T-helper 22 cell (primary cell): ENCODE measurements around the gene TH.
A peak's percentile ranks its signal among the peaks of the same experiment; 100 is the strongest.

Experiments
- DNase-seq: peaks from one replicate; pipeline ENCODE4 v3.0.0-alpha.2; 2020; ENCODE audit warnings: low read depth

Gene TH

DNA sequence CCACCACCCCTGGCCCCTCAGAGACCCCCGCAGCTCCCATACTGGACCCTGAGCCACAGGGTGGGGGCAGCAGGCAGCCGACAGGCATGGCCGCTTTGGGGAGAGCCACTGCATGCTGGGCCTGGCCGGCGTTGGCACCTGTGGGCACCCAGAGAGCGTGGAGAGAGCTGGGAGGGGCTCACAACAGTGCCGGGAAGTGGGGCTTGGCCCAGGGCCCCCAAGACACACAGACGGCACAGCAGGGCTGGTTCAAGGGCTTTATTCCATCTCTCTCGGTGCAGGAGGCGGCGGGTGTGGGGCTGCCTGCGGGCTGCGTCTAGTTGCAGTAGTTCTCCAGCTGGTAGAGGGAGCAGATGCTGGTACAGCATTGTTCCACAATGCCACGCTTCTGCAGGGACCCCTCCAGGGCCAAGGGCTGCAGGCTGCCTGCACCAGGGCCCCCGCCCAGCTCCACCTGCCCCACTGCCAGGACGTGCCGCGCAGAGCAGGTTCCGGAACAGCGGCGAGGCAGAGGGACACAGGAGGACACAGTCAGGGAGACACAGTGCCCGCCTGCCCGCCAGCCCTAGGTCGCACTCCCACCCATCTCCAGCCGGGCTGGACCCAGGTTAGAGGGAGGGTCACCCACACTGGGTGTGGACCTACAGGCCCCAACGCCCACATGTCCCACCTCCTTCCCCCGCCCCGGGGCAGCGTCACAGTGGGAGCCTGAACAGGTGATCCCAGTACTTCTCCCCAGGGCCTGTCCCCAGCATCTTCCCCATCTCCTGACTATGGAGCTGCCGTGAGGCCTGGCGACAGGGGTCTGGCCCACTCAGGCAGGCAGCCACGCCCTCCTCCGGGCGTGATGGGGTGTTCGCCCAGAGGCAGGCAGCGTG lies 11.8 kb downstream of the TH start:
- DNase-seq, result no peak

DNA sequence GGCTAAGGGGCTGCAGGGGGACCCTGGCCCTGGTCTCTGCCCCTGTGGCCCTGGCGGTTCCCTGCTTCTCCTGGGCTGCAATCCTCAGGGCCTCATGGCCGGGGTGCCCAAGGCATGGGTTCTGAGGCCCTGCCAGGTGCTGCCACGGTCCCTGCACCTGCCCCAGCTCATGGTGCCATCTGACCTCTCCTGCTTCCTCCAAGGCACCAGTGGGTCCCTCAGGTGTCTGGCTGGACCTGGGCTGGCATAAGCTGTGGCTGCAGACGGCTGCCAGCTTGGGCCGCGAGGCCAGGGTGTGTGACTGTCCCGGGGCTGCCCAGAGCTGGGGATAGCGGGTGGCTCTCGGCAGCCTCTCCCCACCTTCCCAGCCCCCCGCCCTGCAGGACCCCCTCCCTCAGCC lies 12.6 kb downstream of the TH start:
- DNase-seq, result no peak

DNA sequence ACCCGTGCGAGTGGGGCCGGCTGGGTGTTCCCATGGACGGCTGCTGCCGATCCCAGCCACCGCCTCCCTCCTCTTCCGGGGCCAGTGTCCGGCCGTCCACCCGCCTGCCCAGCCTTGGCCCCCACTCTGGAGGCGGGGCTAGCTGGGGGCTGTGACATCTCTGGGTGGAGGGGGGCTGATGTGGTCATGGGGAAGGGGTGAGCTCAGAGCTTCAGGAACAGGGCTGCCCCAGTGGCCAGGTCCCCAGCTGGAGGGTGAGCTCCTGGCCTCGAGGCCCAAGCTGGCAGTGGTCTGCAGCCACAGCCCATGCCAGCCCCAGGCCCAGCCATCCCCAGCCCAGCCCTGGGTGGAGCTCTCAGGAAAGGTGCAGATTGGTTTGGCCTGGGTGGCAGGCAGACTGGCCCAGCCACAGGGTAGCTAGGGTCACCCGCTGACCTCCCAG lies 13.3 kb downstream of the TH start:
- DNase-seq, result no peak

DNA sequence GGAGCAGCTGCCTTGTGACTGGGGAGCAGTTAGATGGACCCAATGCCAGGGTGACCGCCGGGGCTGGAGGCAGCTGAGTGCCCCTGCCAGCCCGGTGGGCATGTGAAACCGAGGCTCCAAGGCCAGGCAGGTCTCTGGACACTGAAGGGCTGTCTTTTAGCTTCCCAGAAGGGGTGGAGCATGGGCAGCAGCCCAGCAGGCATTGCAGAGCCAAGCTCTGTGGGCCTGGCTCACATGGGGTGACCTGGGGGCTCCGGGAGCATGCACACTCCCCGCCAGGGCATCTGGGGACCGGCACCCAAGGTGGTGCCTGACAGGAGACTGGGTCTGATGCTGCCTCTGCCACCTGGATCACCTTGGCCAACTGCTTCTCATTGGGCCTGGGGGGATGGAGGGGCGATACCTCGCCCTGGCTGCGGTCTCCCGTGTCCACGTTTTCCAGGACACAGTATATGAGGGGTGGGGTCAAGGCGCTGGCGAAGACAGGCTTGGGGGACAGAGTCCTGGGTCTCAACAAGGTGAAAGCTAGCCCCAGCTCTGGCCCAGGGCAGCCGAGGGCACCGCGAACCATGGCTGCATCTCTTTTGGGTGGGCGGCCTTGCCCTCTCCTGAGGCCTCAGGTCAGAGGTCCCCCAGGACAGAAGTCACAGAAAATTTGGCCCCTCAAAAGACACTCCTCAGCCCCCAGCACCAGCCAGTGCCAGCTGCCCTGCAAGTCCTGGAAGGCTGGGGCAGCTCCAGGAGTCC lies 14.1 kb downstream of the TH start:
- no peak for DNase-seq

DNA sequence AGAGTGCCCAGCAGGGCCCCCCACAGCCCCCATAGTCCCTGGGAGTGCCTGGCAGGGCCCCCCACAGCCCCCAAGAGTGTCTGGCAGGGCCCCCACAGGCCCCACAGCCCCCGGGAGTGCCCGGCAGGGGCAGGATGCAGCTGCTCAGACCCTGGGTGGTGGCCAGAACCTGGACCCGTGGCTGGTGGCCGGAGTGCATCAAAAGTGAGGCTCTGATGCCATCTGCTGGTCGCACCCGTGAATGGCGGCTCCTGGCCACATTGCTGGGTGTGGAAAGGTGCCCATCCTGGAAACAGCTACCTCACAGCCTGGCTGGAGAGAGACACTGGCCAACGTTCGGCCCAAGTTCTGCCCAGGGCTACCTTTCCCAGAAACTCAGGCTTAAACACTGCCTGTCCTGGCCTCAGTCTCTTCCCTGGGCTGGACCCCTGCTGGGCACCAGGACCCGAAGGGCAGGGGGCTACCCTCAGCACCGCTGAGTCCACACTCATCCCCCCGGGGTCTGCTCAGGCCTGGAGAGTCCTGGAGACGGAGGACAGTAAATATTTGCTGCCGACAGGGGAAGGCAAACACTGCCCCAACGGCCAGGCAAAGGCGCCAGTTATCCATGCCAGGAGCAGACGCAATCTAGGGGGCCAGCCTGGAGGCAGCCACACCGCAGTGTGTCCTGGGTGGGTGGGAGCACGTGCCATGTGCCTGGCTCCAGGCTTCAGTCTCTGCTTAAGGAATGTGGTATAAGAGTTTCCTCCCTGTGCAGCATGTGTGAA lies 15.0 kb downstream of the TH start:
- no peak for DNase-seq

DNA sequence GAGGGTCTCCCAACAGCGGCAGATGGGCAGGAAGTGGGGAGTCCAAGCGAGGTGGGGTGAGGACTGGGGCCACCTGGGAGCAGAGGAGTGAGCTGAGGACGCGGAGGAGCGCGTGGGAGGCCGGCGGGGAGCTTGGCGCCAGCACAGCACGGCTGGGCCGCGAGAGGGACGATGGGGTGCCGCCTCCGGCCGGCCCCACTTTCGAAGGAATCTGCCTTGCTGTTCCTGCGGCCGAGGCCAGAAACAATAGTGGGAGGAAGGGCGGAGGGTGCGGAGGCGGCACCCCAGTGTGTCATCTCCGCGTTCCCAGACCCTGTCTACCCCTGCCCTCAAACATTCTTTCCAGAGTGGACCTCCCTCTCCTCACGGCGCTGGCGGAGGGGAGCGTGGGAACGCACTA lies 16.1 kb downstream of the TH start:
- DNase-seq, result no peak

DNA sequence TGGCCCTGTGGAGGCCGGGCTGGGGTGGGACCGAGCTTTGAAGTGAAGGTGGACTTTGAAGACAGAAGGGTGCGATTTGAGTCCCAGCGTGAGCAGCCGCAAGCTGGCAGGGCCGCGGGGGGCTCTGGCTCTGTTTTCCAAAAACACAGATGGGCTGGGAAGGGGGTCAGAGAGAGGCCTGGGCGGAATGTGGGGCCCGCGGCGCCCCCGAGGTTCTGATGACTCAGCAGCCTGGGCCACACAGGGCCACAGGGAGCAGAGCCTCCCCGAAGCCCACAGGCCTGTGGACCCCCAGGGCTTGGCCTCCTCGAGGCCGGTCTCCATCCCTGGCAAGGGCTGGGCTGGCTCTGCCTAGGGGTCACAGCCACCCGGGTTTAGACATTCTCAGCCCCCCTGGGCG lies 16.7 kb downstream of the TH start:
- DNase-seq, result no peak

DNA sequence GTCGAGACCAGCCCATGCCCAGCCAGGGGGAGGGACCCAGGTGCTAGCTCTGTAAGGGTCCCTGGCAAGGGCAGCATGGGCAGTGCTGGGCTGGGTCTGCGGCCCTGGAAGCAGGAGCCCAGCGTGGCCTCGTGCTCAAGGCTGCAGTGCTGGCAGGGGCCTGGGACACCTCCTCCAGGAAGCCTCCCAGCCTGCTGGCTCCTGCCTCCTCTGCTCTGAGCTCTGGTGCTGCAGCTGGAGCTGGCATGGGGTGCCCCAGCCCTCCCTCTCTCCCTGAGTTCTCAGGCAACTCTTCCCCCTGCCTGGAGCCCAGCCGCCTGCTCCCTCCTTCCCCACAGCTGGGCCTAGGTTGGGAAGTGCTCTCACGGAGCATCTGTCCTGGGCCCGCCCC lies 17.4 kb downstream of the TH start:
- no peak for DNase-seq

DNA sequence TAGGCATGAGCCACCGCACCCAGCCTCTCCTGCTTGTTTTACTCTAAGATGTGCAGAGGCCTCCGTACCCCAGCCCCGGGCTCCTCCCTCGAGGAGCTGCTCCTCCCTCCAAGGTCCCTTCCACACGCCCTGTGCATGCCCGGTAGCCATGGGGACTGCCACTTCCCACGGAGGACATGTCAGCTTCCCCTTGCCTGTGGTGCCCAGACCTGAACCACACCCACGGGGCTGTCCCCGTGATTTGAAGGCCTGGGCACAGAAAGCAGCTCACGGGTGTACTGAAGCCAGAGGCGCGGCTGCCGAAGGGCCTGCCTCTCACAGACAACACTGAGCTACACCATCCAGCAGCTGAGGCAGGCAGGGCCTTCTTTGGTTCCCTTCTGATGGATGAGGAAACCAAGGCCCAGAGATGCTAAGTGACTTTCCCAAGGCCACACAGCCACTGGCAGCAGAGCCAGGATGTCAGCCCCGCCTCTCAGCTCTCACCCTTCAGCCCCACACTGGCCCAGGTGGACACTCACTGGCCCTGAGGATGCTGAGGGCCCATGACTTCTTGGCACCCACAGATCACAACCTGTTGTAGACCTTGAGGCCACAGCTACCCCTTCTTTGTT lies 17.9 kb downstream of the TH start:
- DNase-seq, result no peak

DNA sequence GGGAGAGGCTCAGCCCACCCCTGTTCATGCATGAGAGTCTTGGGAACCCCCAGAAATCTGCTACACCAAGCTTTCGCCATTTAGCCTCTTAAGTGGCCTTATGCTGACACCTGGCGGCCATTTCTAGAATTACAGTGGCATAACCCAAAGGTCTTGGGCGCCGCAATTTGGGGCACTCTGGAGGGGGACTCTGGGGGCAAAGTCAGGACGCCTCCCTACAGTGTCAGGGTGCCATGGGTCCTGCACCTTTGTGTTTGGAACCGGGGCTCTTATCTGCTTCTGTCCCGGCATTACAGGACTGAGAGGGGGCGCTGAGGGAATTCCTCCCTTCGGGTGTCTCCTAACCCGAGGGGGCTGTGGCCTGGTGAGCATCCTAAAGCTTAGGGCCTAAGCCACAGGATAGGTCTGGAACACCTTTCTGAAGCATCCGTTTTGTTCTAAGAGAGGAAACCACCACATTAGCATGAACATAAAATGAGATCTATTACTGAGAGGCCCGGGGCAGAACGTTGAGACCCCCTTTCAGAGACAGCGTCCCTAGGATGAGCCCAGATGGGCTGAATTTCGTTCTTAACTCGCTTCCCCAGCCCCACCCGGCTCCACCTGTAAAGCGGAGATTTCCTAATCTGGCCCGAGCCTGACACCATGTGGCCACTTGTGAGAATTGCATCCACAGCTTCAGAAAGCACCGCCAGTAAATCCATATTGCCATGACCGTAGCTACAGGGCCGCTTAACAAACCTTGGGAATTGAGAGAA lies 19.9 kb downstream of the TH start:
- peak; percentile 52 for DNase-seq

DNA sequence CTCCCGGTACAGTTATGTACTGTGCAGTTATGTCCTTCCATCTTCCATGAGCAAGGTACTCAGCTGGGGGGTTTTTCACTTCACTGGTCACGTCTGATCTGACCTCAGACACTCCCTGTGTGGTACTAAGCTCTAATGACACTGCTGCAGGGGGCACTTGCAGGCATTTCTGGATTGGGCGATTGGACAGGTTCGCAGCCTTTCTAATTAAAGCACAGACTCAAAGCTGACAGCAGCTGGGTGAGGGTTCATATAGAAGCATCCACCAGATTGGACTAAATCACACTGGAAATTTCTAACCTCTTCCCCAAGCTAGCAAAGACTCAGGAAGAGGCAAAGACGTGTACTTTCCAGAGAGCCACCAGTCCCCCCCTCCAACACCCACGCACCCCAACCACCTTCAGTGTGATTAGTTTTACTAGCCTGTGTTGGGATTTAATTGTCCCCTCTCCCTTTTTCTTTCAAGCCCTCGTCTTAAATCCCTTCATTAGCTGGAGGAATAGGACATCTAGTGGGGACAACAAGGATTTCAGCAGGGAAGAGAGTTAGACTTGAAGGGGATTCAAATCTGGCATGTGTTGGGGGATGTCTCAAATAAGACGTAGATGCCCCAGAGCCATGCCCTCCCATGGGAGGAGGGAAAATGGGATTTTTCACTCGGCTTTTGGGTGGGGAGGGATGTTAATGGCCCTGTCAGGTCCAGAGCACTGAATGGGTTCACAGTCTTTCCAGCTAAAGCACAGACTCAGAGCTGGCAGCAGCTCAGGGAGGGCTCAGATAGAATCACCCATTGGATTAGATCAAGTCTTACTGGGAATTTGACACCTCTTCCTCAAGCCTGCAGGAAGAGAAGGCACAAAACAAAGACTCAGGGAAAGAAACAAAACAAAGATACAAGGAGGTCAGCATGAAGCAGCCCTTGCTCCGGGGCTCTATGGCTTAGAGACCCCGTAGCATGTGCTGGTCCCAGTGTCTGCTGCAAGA lies 21.5 kb downstream of the TH start:
- DNase-seq, result no peak

DNA sequence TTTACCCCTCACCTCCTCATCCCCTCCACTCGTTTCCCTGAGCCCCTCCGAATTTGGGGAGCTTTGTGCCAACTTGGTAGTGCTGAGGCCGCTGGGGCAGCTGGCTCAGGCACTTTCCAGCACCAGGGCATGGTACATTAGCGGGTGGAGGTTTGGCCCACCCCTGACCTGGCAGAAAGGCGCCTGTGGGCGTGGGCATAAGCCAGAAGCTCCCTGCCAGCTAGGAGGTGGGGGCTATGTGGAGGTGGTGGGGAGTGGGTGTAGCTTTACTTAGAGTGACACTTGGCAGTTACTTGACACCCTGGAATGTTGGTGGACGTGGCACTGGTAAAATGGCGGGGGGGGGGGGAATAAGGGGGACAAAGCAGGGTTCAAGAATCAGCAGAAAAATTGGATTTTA lies 22.2 kb downstream of the TH start:
- DNase-seq, result no peak

DNA sequence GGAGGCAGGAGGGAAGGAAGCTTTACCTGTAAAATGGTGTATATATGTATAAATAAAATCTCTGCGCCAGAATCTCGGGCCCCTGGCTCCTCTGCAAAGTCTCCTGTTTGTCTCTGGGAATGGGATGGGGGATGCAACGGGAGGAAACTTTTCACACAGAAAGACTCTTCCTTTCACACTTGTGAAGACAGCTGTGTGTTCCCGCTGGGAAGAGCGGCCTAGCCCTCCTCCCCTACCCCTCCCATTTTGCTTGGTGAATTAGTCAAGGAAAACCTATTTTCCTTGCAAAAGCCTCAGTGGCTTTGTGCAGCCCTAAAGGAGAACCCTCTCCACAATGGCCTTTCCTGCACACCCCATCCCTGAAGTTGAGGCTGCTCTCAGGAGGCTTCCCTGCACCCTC lies 23.0 kb downstream of the TH start:
- no peak for DNase-seq

DNA sequence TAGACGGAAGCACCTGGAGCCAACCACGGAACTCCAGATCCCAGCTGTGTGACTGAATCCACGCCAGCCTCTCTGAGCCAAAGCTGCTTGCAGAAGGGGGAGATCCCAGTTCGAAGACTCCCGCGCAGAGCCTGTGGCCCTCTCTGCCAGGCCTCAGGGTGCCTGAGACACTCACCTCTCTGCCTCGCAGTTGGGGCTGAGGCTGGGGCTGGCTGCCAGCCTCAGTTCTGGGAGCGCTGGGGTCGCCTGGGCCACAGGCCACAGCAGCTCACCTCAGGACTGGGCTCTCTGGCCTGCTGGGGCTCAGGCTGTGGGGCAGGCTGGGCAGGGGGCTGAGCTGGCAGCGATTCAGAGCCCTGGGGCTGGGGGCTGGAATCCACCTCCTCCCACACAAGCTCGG lies 24.2 kb downstream of the TH start:
- DNase-seq, result no peak

DNA sequence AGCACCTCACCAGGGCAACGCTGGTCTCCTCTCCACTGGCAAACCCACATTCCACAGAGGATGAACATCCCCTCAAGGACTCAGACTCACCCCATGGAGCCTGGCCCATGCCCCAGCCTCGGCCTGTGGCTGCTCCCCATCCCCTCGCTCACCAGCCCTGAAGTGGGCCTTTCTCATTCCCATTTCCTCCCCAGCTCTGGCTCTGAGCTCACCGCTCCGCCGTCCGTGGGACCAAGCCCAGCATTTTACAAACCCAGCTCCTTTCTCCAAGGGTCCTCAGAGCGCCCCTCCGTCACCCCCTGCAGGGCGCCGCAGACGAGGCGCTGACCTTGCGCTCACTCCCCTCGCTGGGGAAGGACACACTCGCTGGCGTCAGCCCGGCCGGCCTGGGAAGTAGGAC lies 25.6 kb downstream of the TH start:
- DNase-seq, result no peak

DNA sequence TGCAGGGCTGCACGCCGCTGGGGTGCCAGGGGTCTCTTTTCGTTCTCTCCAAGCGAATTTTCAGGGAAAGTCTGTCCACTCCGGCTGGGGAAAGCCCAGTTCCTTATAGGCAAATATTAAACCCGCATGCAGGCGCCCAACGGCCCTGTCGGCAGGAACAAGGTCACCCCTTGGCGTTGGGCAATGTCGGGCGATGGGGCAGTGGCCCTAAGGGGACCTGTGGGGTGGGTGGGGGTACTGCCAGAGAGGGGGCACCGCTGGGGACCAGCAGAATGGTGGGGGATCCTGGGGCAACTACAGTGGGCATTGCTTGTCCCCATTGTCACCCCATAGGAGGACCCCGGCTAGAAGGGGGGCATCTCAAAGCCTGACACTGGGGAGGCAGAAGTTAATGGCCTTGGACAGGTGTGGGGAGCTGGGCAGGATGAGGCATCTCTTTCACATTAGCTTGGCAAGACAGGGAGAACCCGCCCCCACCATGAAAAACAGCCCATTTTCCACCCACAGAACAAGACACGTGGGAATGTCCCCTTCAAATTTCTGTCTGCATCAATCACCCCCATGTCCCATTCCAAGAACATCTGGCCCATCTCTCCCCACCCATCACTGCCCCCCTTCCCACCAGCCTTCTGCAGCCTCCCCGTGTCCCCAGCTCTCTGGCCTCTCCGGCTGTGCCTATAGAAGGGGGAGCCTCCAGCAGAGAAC lies 26.9 kb downstream of the TH start:
- DNase-seq, result no peak

DNA sequence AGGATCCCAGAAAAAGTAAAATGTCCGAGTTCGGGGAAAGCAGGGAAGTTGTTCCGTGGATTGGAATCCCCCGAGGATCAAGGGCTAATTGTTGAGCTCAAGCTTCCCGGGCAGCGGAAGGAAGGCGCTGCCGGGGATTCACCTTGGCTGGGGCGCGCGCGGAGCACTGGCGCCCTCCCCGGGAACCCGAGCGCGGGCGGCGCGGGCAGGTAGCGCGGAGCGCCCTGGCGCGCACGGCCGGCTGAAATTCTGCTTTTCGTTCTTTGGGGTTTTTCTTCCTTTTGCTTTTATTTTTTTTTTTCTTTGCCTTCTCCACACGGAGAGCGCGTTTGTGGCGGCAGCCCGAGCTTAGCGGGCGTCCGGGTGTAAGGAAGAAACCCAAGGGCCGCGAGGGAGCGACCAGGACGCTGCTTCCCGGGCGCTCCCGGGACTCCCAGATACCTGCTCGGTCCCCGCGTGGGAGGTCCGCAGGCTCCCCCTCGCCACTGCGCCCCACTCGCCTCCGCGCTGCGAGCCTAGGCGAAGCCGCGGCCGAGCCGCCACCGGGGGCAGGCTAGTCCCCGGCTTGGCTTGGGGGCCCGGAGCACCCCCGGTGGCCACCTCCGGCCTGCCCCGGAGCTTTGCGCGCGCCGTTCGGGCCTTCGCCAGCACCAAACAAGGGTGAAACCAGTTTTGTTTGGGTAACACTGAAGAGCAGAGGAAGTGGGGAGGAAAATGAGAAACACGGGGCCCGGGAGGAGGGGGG lies 27.6 kb downstream of the TH start:
- no peak for DNase-seq

DNA sequence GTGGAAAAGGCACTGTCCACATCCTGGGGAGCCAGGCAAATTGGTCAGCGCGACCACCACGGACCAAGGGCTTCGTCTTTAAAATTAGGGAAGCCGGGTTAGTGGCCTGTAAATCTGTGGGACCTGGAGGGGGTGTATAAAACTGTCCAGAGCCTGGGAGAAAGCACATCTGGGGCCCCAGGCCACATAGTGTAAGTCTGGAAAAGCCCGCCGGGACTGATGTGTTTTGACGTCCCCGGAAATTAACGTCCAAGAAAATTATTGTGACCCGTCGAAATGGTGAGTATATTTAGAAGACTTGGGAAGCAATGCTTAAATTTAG lies 28.2 kb downstream of the TH start:
- no peak for DNase-seq

DNA sequence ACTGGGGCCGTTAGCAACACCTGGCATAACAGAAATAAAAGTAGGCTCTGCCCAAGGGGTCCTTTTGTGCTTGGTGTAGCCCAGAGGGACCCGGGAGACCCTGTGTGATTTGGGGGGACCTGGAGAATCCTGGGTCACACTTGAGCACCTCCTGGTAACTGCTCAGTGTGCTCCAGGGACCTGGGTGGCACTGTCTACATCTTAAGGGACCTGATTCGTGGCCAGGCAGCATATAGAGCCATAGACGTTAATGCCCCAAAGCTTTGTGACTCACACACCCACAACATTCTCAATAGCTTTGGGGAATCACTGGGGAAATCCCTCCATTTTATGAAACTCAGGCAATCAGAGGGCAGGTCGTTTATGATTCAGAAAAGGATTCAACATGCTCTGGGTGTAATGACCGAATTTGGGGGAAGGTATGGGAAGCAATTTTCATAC lies 28.8 kb downstream of the TH start:
- DNase-seq, result no peak
